ENCODE data around the gene OR1C1.

Gene OR1C1

GRCh38 chr1:247741756-247742155, 18.6 kb downstream of the OR1C1 start:
- no peak for TF ChIP-seq RAD21 (IDR thresholded peaks at IDR 0.05; ENCODE audit: low read depth)
- TF ChIP-seq TCF12 (IDR thresholded peaks at IDR 0.05; ENCODE audit: low read depth): no peak
- no peak for TF ChIP-seq NFIC (IDR thresholded peaks at IDR 0.05)
- TF ChIP-seq ZBTB7A (IDR thresholded peaks at IDR 0.05; ENCODE audit: low read depth): no peak
- TF ChIP-seq TEAD4 (IDR thresholded peaks at IDR 0.05): no peak
- TF ChIP-seq YY1 (IDR thresholded peaks at IDR 0.05; ENCODE audit: low read depth): no peak
- no peak for TF ChIP-seq EP300 (IDR thresholded peaks at IDR 0.05; ENCODE audit: borderline replicate concordance)
- TF ChIP-seq FOXM1 (IDR thresholded peaks at IDR 0.05; ENCODE audit: borderline replicate concordance, low read depth): no peak
- no peak for TF ChIP-seq EGR1 (IDR thresholded peaks at IDR 0.05)
- TF ChIP-seq, protein P1, sequence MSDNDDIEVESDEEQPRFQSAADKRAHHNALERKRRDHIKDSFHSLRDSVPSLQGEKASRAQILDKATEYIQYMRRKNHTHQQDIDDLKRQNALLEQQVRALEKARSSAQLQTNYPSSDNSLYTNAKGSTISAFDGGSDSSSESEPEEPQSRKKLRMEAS (IDR thresholded peaks at IDR 0.05): no peak
- TF ChIP-seq REST (IDR thresholded peaks at IDR 0.05; ENCODE audit: low read depth): no peak
- TF ChIP-seq USF1 (IDR thresholded peaks at IDR 0.05): no peak
- TF ChIP-seq CEBPB (IDR thresholded peaks at IDR 0.05): no peak
- TF ChIP-seq TAF1 (IDR thresholded peaks at IDR 0.05; ENCODE audit: low read depth): no peak
- no peak for TF ChIP-seq CREB1 (IDR thresholded peaks at IDR 0.05; ENCODE audit: low read depth)

DNA sequence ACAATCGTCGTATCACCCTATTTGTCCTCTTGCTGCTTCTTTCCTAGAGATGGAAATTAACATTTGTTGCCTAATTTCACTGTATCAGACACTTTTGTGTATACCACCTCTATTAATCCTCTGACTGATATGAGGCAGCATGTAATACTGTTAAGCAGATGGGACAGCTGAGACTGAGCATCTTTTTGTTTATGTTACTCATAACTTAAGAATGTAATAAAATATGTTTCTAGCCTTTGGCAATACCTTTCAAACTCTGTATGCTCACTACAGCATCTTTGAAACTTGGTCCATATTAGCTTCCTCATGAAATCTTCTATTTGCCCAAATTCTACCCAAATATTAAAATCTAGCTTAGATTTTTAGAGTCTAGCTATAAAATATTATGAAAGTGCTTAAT, 19.6 kb downstream of the OR1C1 start:
- TF ChIP-seq REST (IDR thresholded peaks at IDR 0.05; ENCODE audit: low read depth): no peak
- TF ChIP-seq USF1 (IDR thresholded peaks at IDR 0.05): no peak
- no peak for TF ChIP-seq NFIC (IDR thresholded peaks at IDR 0.05)
- TF ChIP-seq CREB1 (IDR thresholded peaks at IDR 0.05; ENCODE audit: low read depth): no peak
- TF ChIP-seq TAF1 (IDR thresholded peaks at IDR 0.05; ENCODE audit: low read depth): no peak
- TF ChIP-seq, protein P1 (IDR thresholded peaks at IDR 0.05): no peak
- TF ChIP-seq EGR1 (IDR thresholded peaks at IDR 0.05): no peak
- no peak for TF ChIP-seq EP300 (IDR thresholded peaks at IDR 0.05; ENCODE audit: borderline replicate concordance)
- TF ChIP-seq TEAD4 (IDR thresholded peaks at IDR 0.05): no peak
- TF ChIP-seq CEBPB (IDR thresholded peaks at IDR 0.05): no peak
- no peak for TF ChIP-seq ZBTB7A (IDR thresholded peaks at IDR 0.05; ENCODE audit: low read depth)

GRCh38 chr1:247738315-247738714, 22.0 kb downstream of the OR1C1 start, which contains the start of gene OR14K1:
OR14K1 (plus strand) TSS chr1:247738615; CDS start chr1:247738615, 0 bp downstream.
- TF ChIP-seq YY1 (IDR thresholded peaks at IDR 0.05; ENCODE audit: low read depth): no peak
- no peak for TF ChIP-seq FOXM1 (IDR thresholded peaks at IDR 0.05; ENCODE audit: borderline replicate concordance, low read depth)
- no peak for TF ChIP-seq ZBTB7A (IDR thresholded peaks at IDR 0.05; ENCODE audit: low read depth)
- no peak for TF ChIP-seq EGR1 (IDR thresholded peaks at IDR 0.05)
- no peak for TF ChIP-seq USF1 (IDR thresholded peaks at IDR 0.05)

GRCh38 chr1:247721222-247721621, 39.1 kb downstream of the OR1C1 start:
- TF ChIP-seq TEAD4 (IDR thresholded peaks at IDR 0.05) (no peak), CEBPB (IDR thresholded peaks at IDR 0.05) (no peak), ZBTB7A (IDR thresholded peaks at IDR 0.05; ENCODE audit: low read depth) (no peak), EGR1 (IDR thresholded peaks at IDR 0.05) (no peak)

- TF ChIP-seq EP300 (IDR thresholded peaks at IDR 0.05; ENCODE audit: borderline replicate concordance) (no peak), TEAD4 (IDR thresholded peaks at IDR 0.05) (no peak), CREB1 (IDR thresholded peaks at IDR 0.05; ENCODE audit: low read depth) (no peak), TCF12 (IDR thresholded peaks at IDR 0.05; ENCODE audit: low read depth) (no peak), REST (IDR thresholded peaks at IDR 0.05; ENCODE audit: low read depth) (no peak), FOXM1 (IDR thresholded peaks at IDR 0.05; ENCODE audit: borderline replicate concordance, low read depth) (no peak)
- TF ChIP-seq, protein P1 (IDR thresholded peaks at IDR 0.05): no peak
These were observed 43.8 kb downstream of the OR1C1 start, which contains the start of gene OR6F1 for GRCh38 chr1:247716546-247716945. OR6F1 (minus strand) TSS chr1:247716646; CDS start chr1:247712755, 3,891 bp downstream.
